Stimulated activated CD8-positive, alpha-beta memory T cell treated with anti-CD3 and anti-CD28 coated beads, Interleukin-15, amount 100 ng/mL, for 48 hours (primary cell): ENCODE results near the gene PDS5A.
"Not testable (repeated sequence)": the region's sequence is repeated elsewhere in the genome, so short reads cannot be mapped to it uniquely, and the experiment has no call there.

Source experiments
- DNase-seq, 2 donors: peaks; one replicate each; pipeline ENCODE4 v3.0.0-alpha.2; 2020; ENCODE audit warnings: low read depth in 2 of 2

Gene PDS5A

DNA sequence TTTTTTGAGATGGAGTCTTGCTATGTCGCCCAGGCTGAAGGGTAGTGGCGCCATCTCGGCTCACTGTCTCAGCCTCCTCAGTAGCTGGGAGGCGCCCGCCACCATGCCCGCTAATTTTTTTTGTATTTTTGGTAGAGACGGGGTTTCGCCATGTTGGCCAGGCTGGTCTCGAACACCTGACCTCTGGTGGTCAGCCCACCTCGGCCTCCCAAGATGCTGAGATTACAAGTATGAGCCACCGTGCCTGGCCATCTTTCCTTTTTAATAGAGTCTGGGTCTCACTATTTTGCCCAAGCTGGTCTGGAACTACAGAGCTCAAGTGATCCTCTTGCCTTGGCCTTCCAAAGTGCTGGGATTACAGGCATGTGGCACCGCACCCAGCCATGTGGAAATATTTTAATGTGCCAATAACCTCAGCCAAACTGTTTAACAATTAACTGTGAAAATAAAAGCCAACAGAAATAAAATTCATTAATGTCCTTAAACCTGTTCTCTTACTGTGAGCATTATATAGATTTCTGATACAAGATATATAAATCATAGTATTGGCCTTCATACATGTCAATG is 16.3 kb downstream of the PDS5A start:
- DNase-seq, result no peak

DNA sequence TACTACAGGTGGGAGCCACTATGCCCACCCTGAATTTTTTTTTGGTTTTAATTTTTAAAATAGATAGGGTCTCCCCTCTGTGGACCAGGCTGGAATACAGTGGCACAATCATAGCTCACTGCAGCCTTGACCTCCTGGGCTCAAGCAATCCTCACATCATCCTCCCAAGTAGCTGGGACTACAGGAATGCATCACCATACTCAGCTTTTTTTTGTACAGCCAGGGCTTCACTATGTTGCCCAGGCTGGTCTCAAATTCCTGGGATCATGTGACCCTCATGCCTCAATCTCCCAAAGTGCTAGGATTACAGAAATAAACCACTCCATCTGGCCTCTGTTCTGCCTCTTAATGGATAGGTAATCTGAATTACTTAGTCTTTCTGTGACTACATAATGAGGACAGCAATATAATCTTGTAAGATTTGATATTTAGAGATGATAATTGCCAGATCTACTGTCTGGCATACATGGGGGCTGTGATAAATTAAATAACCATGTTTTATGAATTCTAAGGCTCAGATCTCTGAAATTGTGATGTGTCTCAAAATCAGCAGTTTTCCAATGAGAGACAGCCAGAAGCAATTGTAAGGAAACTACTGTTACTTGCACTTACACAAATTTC is 26.7 kb downstream of the PDS5A start:
- no peak for DNase-seq

DNA sequence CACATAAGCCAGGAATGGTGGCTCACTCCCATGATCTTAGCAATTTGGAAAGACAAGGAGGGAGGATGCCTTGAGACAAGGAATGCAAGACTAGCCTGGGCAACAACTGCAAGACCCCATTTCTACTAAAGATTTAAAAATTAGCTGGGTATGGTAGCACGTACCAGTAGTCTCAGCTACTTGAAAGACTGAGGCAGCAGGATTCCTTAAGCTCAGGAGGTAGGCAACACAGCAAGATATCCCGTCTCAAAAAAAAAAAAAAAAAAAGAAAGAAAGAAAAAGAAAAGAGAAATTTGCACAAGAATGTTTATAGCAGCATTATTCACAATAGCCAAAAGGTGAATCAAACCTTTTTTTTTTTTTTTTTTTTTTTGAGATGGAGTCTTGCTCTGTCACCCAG is 29.7 kb downstream of the PDS5A start:
- no peak for DNase-seq

DNA sequence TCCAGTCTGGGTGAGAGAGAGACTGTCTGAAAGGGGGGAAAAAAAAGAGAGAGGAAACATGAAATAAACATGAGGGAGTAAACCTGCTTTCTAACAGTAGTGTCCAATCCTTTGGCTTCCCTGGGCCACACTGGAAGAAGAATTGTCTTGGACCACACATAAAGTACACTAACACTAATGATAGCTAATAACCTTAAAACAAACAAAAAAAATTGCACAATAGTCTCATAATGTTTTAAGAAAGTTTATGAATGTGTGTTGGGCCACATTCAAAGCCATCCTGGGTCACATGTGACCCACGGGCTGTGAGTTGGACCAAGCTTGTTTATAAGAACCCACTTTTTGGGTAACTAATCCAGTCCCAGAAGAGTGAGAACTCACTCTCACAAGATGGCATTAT is 30.3 kb downstream of the PDS5A start:
- DNase-seq, result no peak

DNA sequence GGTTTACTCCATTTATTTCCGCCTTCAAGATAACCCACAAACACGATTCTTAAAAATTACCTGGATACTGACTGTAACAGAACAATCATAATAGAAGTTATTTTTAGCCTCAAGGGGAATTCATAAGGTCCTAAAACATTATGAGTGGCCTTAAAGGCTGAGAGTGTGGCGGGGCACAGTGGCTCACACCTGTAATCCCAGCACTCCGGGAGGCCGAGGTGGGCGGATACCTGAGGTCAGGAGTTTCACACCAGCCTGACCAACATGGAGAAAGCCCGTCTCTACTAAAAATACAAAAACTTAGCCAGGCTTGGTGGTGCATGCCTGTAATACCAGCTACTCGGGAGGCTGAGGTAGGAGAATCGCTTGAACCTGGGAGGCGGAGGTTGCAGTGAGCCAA is 33.5 kb downstream of the PDS5A start:
- DNase-seq, result not testable (repeated sequence)

DNA sequence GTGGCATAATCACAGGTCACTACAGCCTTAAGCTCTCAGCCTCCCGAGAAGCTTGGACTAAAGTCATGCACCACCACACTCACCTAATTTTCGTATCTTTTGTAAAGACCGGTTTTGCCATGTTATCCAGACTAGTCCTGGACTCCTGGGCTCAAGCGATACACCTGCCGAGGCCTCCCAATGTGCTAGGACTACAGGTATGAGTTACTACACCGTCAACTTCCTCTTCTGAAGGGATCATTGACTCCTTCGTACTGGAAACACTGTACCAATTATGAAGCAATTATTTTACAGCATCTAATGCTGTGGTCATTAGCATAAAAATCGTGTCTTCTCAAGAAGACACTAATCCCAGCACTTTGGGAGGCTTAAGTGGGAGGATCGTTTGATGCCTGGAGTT is 35.2 kb downstream of the PDS5A start:
- DNase-seq, result no peak

DNA sequence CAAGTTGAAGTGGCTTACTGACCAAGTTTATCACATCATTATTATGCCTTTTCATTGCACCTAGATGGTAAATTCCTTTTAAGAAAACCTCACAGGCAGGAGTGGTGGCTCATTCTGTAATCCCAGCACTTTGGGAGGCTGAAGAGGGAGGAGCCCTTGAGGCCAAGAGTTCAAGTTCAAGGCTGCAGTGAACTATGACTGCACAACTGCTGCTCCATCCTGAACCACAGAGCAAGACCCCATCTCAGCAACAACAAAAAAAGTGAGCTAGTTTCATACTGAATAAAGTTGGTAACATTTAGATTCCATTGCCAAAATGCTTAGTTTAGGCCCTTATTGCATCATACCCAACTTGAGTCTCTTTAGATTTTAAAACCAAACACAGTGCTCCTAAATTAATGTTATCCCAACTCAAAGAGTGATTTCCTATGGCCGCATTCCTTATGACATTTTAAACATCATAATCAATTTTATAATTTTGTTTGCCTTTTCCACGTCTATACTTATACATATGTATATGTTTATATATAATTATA is 36.0 kb downstream of the PDS5A start:
- no peak for DNase-seq

DNA sequence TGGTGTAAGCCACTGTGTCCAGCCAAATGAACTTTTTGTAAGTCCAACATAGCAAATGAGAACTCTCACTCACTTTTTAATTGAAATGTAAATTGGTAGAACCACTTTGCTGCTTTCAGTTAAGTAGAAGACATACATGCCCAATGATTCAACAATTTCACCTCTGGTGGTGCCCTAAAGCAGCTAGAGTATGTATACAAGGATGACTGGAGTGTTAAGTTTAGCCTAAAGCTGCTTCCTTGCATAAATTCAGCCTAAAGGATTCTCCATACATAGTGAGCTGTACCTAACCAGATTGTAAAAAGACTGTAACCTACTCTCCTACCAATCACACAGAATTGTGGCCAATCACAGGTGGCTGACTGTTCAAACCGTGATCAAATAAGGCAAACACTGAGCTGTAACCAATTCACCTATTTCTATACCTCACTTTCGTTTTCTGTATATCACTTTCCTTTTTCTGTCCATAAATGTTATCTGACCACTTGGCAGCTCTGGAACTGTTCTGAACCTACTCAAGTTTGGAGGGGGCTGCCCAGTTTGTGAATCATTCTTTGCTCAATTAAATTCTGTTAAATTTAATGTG is 39.9 kb downstream of the PDS5A start:
- DNase-seq, result no peak

DNA sequence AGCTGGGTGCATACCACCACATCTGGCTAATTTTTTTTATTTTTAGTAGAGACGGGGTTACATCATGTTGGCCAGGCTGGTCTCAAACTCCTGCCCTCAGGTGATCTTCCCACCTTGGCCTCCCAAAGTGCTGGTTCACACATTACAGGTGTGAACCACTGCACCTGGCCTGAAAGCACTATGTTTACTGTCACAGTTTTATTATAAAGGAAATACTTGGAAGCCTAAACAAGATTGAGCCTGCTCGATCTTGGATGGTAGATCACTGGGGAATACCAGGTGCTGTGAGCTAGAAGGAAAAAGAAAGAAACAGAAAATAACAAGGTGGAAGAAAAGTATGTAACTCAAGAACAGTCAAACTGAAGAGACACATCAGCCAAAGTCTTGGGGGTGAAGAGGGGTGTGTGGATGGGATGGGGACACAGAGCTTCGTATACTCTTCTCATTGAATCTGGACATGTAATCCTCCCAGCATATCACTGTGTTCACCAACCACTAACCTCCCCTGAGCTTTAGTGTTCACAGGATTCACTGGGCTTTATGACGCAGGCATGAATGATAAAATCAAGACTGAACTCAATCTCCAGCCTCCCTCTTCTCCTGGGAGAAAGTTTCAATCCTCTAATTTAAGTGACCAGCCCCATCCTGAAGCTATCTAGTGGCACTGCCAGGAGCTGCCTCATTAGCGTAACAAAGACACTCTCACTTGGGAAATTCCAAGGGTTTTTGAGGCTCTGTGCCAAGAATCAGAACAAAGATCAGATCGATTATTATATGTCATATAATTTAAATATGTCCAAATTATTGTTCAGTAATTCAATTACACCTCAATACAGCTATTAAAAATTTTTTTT is 40.9 kb downstream of the PDS5A start:
- DNase-seq, result no peak

DNA sequence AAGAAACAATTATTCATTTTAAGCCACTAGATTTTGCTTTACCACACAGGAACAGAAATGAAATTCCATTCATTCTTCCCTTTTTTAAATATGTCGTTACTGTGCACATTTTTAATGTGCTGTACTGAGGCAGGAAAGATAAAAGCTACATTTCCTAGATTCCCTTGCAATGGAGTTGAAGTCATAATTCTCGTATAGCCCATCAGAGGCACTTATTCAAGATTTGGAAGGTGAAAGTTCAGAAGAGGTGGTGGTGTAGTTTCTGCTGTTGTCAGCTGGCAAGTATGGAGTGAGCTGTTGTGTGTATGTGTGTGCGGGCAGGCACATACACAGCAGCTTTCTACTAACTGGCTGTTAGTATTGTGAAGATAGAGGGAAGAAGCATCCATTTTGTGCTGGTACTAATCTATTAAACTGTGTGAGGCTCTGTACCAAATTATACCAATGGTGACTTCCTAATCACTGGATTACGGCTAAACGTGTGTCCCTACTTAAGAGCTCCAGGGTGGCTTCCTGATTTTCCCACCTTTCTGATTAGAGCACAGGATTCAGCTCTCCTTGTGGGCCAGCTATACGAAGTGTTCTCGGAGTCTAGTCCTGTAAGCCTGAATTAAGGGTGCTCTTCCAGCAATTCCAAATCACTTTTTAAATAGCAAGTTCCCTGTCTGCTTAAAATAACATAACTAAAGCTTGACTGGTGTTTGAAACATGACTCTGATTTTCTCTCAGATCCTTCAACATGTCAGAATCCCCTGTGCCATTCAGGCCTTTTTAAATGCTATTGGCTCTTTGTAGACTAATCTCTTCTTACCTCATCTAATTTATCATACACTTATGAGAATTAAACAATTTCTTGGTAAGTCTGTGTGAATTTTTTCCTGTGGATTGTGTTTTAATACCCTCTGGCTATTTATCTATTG is 43.8 kb downstream of the PDS5A start:
- no peak for DNase-seq

DNA sequence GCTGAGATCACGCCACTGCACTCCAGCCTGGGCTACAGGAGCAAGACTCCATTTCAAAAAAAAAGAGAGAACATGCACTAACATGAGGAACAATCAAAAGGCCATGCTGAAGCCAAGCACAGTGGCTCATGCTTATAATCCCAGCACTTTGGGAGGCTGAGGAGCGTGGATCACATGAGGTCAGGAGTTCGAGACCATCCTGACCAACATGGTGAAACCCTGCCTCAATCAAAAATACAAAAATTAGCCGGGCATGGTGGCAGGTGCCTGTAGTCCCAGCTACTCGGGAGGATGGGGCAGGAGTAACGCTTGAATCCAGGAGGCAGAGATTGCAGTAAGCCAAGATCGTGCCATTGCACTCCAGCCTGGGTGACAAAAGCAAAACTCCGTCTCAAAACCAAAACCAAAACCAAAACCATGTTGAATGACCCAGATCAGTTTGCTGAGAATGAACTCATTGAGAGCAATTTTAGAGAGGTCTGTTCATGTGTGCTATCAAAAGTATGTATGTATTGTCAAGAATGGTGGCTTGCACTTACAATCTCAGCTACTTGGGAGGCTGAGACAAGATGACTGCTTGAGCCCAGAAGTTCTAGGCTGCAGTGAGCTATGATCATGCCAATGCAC is 44.8 kb downstream of the PDS5A start:
- DNase-seq, result no peak

DNA sequence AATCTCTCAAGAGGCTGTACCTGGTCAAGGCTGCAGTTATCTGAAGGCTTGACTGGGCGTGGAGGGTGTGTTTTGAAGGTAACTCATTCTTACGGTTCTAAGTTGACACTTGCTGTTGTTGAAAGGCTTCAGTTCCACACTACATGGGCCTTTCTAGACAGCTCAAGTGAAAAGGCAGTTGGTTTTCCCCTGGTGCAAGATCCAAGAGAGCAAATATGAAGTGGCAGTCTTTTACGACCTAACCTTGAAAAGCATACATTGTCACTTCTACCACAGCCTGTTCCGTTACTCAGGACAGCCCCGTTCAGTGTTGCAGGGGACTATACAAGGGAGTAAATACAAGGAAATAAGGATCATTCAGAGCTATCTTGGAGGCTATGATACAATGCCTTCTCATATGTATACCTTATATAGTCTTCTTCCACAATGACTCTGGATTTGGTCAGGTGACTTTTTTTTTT is 46.2 kb downstream of the PDS5A start:
- no peak for DNase-seq

DNA sequence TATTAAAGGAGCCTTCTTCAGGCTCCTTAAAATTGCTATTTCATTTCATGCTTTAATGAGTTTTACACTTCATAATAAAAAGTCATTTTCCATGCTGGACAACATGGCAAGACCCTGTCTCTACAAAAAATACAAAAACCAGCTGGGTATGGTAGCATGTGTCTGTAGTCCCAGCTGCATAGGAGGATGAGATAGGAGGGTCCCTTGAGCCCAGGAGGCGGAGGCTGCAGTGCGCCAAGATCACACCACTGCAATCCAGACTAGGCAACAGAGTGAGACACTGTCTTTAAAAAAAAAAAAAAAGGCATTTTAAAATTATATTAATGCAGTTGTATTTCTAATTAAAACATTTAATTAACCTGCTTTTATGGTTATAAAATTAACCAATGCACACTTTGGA is 49.2 kb downstream of the PDS5A start:
- no peak for DNase-seq

DNA sequence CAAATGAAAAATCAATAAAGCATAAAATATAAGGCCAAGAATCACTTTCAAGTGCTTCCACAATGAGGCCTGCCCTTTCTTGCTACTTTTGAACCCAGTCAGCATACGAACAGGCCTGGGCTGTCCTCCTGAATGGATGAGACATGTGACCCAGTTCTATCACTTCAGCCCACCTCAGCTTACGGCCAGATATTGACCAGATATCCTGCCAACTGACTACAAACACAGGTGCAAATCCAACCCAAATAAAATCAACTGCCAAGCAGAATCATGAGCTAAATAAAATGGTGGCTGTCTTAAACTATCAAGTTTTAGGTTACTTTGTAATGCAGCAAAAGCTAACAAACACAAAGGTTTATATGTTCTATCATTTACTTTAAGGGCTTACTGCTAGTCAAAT is 53.7 kb downstream of the PDS5A start:
- no peak for DNase-seq

DNA sequence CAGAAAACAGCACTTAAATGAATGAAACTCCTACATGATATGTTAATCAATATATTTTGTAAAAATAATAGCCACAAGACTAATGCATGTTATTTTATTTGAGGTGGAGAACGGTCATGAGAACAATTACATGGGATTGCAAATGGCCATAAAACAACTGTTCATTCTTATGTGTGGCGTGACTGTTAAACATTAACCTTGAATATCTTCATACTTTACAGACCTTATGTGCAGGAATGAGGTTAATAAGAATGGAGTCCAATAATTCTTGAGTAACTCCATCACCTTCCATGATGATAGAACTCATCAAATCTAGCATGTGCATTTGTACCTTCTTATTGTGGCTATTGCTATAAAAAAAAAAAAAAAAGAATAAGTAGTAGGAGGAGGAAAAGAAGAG is 55.3 kb downstream of the PDS5A start:
- DNase-seq, result no peak

DNA sequence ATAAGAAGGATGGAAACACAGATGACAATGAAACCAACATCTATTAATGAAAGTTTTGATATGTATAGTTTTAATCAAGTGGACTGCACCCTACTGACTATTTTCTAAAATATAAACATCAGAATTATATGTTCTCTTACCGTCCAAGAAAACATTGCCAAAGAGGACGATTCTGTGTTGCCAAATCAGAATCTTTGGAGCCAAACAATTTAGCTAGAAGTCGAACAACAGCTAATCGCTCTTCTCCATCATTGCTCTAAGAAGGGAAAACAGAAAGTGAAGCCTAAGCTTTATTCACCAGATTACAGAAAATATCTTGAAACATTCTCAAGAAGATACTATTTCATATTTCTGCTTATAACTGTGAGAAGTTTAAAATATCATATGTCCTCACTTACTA is 64.2 kb downstream of the PDS5A start:
- no peak for DNase-seq

DNA sequence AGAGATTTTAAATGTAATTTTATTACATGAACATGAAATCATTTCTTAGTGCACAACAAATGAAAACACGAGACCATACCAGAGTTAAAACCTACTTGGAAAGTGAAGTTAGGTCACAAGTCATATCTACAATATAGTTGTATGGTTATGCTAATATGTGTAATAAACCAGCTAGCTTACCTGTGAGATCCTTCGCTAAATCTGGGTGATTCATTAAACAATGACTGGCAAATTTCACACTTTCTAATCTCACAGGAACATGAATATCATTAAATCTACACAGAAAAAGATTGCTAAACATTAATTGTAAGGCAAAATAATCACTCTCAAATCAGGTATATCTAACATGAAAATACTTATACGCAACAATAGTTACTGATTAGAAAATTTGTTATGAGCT is 67.6 kb downstream of the PDS5A start:
- no peak for DNase-seq

DNA sequence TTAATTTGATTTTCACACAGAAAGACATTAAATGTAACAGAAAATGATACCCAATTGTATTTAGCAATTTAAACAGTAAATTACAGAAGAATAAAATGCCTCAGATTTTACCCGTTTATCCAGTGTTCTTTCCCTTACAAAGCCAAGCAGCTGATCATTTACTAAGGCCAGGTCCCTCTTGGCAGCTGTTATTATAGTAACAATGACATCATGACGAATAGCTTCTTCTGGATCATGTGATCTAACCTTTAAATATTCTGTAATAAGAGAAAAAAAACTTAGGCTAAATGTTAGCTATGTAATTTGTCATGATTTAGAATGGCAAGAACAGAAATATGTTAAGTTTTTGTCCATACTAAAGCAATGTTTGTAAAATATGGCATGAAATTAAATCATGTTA is 69.4 kb downstream of the PDS5A start:
- no peak for DNase-seq

DNA sequence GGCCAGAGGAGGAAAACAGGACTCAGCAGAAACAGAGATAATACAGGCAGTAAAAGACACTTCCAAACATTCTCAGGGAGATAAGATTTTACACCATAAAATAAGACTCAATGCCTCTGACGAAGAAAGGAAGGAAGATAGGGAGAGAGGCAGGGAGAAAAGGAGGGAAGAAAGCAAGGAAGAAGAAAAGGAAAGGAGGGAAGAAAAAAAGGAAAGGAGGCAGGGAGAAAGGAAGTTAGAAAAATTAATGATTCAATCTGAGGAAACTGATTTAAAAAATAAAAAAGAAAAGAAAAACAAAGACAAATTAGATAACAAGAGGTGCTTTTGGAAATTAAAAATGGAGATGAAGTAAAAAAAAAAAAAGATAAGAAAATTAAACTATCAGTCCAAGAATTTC is 72.1 kb downstream of the PDS5A start:
- no peak for DNase-seq

DNA sequence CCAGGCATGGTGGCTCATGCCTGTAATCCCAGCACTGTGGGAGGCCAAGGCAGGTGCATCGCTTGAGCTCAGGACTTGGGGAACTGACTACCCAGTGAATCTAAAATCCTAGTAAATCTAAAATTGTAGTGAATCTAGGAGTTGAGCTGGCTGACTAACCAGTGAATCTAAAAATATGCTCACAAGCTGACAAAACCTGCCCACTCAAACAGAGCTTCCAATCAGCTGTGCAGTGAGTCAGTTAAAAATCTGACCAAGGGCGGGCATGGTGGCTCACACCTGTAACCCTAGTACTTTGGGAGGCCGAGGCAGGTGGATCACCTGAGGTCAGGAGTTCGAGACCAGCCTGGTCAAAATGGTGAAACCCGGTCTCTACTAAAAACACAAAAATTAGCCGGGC is 72.7 kb downstream of the PDS5A start:
- DNase-seq, result not testable (repeated sequence)

DNA sequence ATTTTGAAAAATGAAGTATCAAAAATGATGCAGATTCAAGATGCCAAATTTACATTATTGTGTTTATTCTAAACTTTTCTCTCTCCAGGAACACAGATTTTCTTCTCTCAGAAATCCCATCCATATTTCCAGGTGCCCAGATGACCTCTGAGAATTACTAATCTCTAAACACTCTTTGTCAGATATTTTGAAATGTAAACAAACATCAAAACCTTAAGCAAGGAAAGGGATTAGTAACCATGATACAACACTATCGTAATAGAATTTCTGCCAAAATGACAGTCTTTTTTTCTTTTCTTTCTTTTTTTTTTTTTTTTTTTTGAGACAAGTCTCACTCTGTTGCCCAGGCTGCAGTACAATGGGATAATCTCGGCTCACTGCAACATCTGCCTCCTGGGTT is 76.7 kb downstream of the PDS5A start:
- no peak for DNase-seq
